Activated gamma-delta T cell treated with Interleukin-2 at 50 U/mL for 16 hours (primary cell): Measurements from ENCODE around the gene CA9.
A peak's percentile ranks its signal among the peaks of the same experiment; 100 is the strongest.
"Not testable (repeated sequence)": the region's sequence is repeated elsewhere in the genome, so short reads cannot be mapped to it uniquely, and the experiment has no call there.

Source experiments
- DNase-seq: peaks from one replicate; pipeline ENCODE4 v3.0.0-alpha.2; 2020

Gene CA9

DNA sequence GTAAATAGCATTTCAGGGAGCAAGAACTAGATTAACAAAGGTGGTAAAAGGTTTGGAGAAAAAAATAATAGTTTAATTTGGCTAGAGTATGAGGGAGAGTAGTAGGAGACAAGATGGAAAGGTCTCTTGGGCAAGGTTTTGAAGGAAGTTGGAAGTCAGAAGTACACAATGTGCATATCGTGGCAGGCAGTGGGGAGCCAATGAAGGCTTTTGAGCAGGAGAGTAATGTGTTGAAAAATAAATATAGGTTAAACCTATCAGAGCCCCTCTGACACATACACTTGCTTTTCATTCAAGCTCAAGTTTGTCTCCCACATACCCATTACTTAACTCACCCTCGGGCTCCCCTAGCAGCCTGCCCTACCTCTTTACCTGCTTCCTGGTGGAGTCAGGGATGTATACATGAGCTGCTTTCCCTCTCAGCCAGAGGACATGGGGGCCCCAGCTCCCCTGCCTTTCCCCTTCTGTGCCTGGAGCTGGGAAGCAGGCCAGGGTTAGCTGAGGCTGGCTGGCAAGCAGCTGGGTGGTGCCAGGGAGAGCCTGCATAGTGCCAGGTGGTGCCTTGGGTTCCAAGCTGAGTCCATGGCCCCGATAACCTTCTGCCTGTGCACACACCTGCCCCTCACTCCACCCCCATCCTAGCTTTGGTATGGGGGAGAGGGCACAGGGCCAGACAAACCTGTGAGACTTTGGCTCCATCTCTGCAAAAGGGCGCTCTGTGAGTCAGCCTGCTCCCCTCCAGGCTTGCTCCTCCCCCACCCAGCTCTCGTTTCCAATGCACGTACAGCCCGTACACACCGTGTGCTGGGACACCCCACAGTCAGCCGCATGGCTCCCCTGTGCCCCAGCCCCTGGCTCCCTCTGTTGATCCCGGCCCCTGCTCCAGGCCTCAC is at the start of gene CA9:
Gene CA9, plus strand, starts transcription at position 797 of the 893 bp plus-strand sequence. Its CDS starts 32 bp downstream, at position 829.
- no peak for DNase-seq

DNA sequence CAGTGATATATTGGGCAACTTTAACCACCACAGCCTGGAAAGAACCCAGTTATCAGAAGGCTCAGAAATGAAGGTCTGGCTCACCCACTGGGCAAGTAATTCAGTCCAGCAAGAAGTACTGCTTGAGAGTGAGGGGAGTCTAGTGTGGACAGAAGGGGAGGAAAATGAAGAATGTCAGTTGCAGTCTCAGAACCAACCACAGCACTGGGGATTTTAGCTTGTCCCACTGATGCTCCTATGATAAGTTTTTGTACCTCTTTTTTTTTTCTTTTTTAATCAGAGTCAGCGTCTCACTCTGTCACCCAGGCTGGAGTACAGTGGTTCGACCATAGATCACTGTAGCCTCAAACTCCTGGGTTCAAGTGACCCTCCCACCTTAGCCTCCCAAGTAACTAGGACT is 46.2 kb upstream of the CA9 start:
- no peak for DNase-seq

DNA sequence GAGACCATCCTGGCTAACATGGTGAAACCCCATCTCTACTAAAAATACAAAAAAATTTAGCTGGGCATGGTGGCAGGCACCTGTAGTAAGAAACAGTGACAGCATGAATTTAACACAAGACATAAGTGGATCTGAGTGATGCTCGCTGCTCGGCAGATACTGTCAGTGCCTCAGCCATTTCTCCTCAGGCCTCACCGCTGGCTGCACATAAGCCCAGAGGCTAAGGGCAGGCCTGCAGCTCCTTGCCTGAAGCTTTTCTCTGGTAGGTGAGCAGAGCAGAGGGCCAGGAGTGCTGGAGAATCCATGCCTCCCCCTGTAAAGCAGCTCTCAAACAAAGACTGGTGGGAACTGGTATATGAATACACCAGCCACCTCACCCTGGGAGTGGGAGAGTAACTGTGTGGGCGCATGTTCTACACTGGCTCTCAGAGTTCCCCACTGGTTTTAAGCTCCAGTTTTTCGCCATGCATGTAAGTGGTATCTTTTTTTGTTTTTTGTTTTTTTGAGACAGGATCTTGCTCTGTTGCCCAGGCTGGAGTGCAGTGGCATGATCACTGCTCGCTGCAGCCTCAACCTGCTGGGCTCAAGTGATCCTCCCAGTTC is 45.2 kb upstream of the CA9 start:
- DNase-seq: no peak

DNA sequence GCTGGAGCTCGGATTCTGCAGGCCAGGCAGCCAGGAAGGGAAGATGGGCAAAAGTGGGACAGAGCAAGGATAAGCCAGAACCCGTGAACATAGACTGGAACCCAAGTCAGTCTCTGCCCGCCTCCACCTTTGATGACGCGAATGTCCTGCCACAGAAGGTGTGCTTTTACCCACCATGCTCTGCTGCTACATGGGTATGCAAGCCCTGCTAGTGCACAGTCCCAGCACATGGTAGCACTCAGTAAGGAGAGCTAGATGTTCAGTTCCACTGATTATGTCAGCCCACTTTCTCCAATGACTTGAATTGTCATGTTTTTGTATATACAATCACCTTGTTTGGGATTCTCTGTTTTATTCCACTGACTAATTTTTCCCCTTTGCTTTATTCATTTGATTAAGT is 44.1 kb upstream of the CA9 start:
- no peak for DNase-seq

DNA sequence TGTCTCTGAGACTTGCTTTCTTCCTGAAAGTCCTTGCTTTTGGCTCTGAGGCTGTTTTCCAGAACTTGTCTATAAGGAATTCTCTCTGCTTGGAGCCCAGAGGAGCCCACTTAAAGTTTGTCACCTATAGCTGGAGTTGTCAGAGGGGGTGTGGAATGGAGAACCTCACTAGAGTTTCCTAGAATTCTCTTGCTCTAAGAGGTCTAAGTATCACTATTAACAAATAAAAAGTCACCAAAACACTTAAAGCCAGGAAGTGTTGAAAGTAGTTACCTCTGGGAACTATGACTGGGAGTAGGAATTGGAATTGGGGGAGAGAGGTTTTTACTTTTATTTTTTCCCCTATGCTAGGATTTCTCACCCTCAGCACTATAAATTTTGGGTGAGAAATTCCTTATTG is 38.0 kb upstream of the CA9 start:
- no peak for DNase-seq

DNA sequence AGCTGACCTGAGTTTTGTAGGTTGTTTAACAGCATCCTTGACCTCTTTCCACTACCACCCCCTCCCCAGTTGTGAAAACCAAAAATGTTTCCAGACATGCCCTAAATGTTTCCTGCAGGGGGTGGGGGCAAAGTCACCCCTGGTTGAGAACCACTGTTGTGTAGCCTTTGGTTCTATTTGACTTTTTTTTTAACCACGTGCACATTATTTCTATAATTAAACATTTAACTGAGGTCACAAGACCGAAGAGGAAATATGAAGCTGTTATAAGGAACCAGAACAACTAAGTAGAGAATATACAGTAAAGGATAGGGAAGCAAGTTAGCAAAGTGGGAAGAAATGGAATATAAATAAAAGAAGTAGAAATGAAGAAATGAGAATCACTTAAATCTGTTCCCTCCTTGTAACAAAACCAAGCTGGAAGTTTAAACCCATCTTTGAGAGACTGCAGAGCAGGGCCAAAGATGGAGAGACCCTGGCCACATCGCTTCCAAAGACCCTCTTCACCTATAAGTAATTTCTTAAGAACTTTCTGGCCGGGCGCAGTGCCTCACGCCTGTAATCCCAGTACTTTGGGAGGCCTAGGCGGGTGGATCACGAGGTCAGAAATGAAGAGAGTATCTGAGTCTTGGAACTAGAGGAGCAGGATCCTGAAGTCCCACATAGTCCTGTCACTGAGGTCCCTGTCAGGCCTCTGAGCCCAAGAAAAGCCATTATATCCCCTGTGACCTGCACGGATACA is 37.4 kb upstream of the CA9 start:
- no peak for DNase-seq

DNA sequence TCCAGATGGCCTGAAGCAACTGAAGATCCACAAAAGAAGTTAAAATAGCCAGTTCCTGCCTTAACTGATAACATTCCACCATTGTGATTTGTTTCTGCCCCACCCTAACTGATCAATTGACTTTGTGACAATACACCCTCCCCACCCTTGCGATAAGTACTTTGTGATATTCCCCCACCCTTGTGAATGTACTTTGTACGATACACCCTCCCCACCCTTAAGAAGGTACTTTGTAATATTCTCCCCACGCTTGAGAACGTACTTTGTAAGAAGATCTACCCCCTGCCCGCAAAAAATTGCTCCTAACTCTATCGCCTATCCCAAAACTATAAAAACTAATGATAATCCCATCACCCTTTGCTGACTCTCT is 36.9 kb upstream of the CA9 start:
- DNase-seq: not testable (repeated sequence)

DNA sequence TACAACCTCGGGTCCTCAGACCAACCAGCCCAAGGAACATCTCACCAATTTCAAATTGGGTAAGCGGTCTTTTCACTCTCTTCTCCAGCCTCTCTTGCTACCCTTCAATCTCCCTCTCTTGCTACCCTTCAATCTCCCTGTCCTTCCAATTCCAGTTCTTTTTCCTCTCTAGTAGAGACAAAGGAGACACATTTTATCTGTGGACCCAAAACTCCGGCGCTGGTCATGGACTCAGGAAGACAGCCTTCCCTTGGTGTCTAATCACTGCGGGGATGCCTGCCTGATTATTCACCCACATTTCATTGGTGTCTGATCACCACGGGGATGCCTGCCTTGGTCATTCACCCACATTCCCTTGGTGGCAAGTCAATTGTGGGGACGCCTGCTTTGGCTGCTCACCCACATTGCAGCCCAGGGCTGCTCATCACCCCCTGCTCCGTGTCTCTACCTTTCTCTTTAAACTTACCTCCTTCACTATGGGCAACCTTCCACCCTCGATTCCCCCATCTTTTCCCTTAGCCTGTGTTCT is 36.2 kb upstream of the CA9 start:
- not testable (repeated sequence) for DNase-seq

DNA sequence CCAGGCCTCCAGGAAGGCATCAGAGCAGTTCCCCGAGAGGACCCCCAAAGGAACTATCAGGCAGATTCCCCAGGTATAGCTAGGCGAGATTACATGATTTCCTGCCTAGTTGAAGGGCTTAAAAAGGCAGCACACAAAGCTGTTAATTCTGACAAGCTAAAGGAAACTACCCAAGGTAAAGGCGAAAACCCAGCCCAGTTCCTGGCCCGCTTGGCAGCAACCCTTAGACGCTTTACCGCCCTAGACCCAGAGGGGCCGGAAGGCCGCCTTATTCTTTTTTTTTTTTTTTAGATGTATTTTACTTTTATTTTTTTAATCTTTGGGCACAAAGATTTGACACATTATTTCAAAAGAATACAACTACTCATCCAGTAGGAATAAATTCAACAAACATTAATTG is 35.0 kb upstream of the CA9 start:
- DNase-seq: peak; percentile 42

DNA sequence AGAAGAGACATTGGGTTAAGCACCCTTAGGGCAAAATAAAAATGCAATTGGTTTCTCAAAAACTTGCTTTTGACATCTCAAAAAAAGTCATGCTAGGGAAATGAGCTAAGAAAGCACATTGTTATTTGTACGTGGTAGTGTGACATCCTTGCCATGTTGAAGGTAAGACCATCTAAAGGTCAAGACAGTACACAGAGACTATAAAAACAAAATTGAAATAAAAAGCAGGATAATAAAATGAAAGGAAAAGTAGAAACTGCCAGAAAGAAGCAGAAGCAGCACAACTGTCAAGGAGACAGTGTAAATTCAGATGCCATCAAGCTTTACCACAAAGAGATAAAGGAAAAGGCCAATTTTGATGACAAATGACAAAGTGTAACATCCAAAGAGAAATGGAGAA is 34.5 kb upstream of the CA9 start:
- not testable (repeated sequence) for DNase-seq

DNA sequence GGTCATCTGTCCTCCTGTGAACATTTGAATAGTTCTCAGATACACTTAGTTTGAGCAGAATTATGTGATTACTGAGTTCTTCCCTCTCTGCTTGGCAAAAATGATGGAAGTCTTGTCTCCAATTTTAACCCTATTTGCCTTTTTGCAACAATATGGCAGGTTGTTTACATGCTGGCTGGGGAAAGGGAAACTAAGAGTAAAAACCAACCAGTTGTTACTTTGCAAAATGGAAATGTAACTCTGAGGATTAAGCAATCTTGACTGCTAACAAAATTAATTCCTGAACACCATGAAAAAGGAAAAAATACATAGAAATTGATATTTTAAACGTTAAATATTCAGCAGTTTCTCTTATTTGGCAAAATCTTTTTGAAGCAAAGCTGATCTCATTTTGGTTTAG is 34.1 kb upstream of the CA9 start:
- no peak for DNase-seq

DNA sequence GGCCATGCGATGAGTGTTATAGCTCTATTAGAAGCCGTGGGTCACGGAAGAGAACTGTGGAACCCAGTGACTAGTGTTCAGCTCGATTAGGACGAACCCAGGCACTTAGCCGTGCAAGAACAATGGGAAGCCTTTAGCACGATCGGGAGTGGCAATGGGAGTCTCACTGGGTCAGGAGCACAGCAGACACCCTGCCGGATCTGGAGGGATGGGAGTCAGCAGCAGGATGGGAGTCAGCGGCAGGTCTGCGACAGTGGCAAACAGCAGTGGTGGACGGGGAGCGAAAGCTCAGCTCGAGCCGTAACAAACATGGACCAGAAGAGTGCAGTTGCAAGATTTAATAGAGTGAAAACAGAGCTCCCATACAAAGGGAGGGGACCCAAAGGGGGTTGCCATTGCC is 33.3 kb upstream of the CA9 start:
- DNase-seq: not testable (repeated sequence)

DNA sequence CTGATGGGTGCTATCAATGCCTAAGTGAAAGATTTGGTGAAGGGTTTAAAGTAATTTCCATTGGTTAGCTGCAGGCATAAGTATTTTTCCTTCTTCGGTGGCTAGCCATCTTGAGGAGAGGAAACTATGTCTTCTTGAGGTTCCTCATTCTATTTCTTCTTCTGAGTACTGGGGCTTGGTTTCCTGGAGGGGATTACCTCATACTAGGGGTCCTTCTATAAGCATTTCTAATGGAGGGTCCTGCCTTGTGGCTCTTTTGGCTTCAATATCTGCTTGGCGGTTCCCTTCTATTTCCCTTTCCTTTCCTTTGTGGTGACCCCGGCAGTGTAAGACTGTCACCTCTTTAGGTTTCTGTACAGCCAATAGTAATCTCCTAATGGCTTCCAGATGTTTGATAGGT is 32.2 kb upstream of the CA9 start:
- DNase-seq: not testable (repeated sequence)

DNA sequence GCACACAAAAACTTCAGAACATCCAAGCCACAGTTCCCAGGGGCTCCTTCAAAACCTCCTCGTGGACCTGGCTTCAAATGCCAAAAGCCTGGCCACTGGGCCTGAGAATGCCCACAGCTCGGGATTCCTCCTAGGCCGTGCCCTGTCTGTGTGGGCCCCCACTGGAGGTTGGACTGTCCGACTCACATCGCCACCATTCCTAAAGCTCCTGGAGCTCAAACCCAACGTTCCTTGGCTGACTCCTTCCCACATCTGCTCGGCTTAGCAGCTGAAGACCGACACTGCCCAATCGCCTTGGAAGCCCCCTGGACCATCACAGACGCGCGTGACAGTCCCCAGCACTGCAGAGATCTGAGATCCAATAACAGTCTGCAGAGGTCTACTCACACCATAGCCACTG is 30.7 kb upstream of the CA9 start:
- DNase-seq: no peak

DNA sequence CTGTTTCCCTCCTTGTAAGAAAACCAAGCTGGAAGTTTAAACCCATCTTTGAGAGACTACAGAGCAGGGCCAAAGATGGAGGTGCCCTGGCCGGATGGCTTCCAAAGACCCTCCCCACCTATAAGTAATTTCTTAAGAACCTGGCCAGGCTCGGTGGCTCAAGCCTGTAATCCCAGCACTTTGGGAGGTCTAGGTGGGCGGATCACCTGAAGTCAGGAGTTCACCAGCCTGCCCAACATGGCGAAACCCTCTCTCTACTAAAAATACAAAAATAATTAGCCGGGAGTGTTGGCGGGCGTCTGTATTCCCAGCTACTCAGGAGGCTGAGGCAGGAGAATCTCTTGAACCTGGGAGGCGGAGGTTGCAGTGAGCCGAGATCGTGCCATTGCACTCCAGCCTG is 28.0 kb upstream of the CA9 start:
- DNase-seq: not testable (repeated sequence)

DNA sequence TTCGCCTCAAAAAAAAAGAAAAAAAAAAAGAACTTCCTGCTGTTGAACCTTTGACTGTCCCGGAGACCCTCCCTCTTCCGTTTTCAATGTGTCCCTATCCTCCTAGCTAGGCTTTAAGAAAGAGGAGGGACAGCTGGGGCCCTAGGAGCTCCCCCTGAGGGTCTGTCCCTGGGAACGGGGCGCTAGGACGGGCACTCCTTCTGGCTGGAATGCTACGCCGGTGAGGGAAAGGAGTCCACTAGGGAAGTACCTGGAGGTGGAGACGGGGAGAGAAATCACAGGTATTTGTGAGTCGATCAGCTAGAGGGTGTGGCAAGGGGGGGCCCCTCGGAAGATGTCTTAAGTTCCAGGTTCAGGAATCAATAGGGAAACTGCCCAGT is 27.6 kb upstream of the CA9 start:
- DNase-seq: no peak

DNA sequence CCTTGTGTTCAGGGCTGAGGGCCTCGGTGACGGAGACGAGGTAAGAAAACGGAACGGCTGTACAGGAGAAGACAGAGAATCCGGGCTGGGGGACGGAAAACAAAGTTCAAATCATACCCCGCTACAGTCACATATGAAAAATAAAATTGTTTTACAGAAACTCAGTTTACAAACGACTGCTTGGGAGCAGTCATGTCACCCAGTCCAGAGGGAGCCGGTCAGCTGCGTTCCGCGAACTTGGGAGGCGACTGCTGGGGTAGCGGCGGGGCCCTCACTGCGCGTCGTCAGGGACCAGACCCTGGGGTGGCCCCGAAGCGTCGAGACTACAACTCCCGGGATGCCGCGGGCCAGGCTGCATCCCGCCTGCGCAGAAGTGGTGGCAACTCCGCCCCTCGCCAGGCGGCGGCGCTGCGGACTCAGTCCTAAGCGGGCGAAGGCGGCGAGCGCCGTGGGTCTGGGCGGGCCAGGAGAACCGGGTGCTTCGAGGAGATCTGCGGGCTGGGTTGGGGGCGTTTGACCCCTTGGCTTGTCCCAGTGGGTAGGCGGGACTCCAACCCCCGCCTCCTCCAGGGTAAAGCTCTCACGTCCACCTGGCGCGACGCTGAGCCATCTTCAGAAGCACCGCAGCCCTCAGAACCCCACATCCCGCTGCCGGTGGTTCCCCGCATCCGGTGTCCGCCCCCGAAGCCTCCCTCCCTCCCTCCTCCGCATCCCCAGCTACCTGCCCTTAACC is 27.0 kb upstream of the CA9 start:
- DNase-seq: peak; percentile 86

DNA sequence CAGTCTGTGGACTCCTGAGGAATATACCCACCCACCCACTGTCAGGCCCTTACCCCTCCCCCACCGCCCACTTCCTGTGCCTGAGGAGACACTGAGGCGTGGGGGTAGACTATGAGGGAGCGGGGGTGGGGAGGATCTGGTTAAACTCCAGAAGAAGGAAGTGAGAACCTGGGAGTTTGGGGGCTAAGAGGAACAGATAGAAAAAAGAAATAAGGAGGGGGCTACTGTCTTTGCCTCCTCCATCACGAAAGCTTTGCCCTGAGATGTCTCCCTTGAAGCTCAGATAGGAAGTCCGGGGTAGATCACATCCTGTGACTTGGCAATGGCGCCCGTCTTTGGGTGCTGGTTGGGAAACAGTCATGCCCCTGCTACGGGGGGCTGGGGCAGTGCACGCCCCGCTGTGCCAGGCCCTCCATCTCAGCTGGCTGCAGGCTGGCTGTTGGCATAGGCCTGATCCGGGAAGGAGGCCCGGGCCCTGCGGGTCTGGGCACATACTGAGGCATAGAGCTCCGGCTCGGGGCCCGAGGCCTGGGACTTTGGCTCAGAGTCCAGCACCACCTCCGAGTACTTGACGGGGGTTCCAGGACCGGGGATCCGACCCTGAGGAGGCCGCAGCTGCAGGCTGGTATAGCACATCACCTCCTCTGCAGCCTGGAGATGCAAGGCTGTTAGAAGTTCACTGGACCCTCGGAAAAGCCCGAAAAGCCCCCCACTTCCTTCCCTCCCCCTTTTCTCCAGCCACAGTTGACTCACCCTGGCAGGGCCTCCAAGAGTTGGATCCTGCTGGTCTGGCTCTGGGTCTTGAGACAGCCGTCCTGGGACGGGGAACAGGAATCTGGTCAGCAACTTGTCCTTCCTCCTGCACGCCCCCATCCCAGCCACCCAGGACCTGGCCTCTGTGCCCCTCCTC is 24.0 kb upstream of the CA9 start:
- peak; percentile 33 for DNase-seq

DNA sequence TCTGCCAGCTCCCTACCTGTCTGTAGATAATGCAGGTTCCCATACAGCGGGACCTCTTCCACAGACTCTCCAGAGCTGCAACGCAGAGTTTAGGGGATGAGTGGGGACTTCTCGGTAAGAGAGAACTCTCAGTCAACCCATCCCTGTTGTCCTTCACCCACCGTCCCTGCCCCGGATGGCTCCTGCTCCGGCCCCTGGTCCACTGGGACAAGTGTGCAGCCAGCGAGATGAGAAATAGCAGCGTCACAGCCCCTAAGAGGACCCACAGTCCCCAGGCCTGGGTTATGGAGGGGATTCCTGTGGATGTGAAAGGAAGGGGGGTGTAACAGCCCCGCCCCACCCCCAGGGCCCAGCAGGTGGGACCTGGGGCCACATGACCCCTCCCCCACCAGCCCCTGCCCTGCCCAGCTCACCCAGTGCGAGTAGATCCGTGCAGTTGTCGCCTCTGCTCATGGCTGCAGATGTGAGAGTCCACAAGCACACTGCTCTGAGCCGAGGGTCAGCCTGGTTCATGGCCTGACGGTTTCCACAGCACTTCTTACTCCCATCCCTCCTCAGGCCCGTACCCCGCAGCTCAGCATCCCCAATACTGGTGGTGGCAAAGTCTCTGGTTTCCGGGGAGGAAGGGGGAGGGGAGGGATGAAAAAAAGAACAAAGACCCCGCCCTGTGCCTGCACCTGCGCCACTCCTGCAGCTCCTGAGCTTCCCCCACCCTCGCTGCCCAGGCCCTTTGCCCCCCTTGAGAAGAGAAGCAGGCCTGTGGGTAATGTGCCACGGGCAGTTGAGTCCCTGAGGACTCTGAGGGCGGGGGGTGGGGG is 23.2 kb upstream of the CA9 start, which contains the start of gene SIT1:
Gene SIT1, minus strand, starts transcription at position 591 of the 818 bp plus-strand sequence. Its CDS starts 78 bp downstream, at position 513.
- no peak for DNase-seq

DNA sequence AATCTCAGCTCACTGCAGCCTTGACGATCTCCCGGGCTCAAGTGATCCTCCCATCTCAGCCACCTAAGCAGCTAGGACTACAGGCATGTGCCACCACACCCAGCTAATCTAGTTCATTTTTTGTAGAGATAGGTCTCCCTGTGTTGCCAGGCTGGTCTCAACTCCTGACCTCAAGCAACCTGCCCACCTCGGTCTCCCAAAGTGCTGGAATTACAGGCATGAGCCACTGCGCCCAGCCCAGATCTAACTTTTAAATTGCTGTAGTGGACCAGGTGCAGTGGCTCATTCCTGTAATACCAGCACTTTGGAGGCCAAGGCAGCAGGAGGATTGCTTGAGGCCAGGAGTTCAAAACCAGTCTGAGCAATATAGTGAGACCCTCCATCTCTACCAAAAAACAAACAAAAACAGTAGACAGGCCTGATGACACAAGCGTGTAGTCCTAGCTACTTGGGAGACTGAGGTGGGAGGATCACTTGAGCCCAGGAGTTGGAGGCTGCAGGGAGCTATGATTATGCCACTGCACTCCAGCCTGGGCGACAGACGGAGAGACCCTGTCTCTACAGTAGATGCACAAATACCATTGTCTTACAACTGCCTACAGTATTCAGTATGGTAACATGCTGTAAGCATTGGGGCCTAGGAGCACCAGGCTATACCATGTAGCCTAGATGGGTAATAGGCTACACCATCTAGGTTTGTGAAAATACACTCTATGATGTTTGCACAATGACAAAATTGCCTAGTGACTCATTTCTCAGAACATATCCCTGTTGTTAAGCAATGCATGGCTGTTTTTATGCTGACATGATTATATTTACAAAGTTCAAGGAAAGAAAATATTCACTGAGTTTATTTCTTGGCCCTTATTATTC is 21.5 kb upstream of the CA9 start:
- DNase-seq: no peak
